GM18909 (cell line): ENCODE results near the gene SVBP.

Source experiments
- ATAC-seq: cut with Tn5 transposase; IDR thresholded peaks from one replicate; pipeline ENCODE4 v1.9.1; 2021; ENCODE audit warnings: mild to moderate bottlenecking; ENCODE audit not compliant: unreplicated experiment, poor library complexity

Gene SVBP

GRCh38 chr1:42807056-42807668 lies 10.0 kb downstream of the SVBP start:
- no peak for ATAC-seq

DNA sequence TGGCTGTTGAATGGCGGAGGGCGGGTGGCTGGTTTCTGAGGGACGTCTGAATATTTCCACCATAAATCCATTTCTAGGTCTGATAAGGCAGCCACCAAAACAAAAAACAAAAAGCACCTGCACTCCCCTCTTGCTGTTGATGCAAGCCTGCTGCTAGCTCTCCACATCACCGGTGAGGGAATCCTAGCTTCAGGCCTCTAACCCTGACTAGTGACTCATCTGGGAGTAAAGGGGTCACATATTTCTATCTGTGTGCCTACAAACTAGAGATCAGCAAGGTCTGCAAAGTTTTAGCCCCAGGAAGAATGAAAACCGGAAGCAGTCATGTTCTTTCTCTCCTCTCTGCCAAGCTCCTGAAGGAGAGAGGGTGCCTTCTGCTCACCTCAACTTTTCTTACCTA lies 10.6 kb downstream of the SVBP start:
- no peak for ATAC-seq

GRCh38 chr1:42806171-42806570 lies 11.0 kb downstream of the SVBP start:
- no peak for ATAC-seq

DNA sequence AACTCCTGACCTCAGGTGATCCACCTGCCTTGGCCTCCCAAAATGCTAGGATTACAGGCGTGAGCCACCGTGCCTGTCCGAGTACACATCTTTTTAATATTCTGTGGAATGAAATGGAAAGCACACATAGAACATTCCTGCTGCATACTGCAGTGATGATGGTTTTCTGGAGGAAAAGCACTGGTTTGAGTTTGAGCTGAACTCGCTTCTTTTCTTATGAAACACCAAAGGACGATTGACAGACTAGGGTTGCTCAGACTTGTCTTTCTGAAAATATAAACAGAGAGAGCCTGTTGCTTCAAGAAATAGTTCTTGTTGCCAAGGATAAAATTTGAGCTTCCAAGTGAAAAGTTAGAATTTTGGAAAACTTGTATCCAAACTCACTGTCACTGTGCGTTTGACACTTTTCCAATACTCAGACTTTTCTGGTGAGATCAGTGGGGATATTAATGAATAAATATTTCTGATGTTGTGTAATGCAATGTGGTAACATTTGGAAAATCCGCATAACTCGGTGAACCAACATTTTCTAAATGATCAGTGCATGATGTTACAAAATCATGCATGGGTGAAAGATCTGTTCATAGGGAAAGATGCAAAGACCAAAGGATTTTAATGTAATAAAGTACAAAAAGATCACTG lies 15.2 kb downstream of the SVBP start:
- no peak for ATAC-seq

GRCh38 chr1:42797979-42798378 lies 19.2 kb downstream of the SVBP start:
- ATAC-seq, result no peak

DNA sequence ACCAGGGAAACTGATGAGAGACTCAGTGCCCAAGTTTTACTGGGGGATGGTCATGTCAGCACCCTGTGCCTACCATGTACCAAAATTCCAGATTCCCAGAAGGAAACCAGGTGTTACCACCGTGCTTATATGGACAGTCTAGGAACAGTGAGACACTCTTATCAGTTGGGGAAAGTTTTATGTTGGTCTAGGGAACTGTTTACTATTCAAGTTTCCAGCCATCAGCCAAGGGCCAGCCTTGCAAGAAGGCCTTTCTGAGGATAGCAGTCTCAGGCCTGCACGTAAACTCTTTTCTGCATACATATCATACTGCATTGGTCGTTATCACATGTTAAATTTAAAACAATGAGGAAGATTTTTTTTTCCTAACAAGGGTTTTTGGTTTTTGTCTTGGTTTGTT lies 19.8 kb downstream of the SVBP start:
- ATAC-seq, result no peak

- ATAC-seq, result no peak
These were observed 23.4 kb downstream of the SVBP start for GRCh38 chr1:42793824-42794223.

- no peak for ATAC-seq
These were observed 29.2 kb downstream of the SVBP start for GRCh38 chr1:42788021-42788420.

- no peak for ATAC-seq
These were observed 31.1 kb downstream of the SVBP start for GRCh38 chr1:42786097-42786496.

- no peak for ATAC-seq
These were observed 32.1 kb downstream of the SVBP start, which contains the start of gene TMEM269 for GRCh38 chr1:42784946-42785693. Gene TMEM269, plus strand, starts transcription at chr1:42784991. Its CDS starts 4,903 bp downstream, at chr1:42789894.

DNA sequence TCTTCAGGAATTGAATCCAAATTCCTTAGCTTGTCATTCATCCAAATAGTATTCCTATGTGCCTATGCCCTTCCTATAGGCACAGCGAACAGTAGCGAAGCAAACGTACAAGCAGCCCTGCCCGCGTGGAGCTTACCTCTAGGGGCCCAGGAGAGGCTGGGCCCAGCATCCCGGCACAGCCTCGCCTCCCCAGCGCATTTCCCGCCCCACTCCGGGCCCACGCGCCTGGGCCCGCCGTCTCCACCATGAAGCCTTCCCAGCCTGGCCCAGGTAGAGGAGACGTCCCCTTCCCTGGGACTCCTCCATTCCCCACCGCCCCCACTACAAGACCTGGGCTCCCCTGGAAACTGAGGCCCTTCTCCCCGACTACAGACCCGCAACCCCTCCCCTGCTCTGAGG lies 32.7 kb downstream of the SVBP start:
- no peak for ATAC-seq

GRCh38 chr1:42783092-42783491 lies 34.1 kb downstream of the SVBP start:
- ATAC-seq, result no peak

DNA sequence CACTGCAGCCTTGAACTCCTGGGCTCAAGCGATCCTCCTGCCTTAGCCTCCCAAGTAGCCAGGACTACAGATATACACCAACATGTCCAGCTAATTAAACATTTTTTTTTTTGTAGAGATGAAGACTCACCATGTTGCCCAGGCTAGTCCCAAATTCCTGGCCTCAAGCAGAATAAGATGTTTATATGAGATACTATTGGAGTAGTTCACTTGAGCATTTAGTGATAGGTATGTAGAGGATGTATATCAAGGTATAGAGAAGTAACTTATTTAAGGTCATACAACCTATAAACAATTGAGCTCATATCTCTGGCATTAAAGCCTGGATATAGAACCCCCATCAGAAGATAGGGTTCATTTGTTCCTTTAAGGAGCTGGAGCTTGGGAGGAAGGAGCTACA lies 37.0 kb downstream of the SVBP start:
- no peak for ATAC-seq

DNA sequence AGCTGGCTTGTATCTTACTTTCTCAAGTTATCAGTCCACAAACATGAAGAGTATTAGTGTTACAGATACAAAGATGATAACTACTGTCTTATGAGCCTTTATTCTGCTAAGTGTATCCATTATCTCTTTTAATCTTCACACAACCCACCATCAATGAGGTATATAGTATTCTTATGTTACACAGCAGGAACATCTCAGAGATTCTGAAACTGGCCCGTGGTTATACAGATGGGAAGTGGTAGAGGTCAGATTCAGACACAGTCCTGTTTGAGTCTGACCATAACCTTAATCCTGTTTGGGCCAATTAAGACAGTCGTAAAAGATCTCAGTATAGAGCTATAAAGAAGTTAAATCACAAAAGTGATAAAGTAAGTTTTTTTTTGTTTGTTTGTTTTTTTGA lies 37.5 kb downstream of the SVBP start:
- ATAC-seq, result no peak

GRCh38 chr1:42777852-42778251 lies 39.3 kb downstream of the SVBP start:
- no peak for ATAC-seq

- no peak for ATAC-seq
These were observed 40.7 kb downstream of the SVBP start for GRCh38 chr1:42776502-42776901.

- no peak for ATAC-seq
These were observed 42.2 kb downstream of the SVBP start for GRCh38 chr1:42774928-42775526.

GRCh38 chr1:42773420-42773819 lies 43.8 kb downstream of the SVBP start:
- ATAC-seq, result no peak

DNA sequence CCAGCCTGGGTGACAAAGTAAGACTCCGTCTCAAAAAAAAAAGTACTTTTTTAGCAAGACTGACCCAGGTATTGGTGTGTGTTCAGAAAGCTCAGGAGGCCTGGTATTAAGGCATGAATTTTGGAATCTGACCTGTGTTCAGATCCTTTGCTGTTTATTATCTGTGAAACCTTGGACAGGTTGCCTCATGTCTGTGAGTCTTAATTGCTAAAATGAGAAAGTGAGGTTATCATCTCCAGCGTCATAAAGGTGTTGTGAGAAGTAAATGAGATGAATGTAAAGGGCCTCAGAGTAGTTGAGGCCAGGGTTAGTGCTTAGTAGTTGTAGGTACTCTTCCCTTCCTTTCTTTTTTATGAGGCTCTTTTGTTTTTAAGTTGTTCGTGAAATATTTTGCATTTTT lies 47.4 kb downstream of the SVBP start:
- ATAC-seq, result no peak

- no peak for ATAC-seq
These were observed 49.0 kb downstream of the SVBP start for GRCh38 chr1:42768172-42768571.

GRCh38 chr1:42767510-42768000 lies 49.6 kb downstream of the SVBP start:
- ATAC-seq, result peak; percentile 13
